CD14-positive monocyte (primary cell): ENCODE data around the gene NCAM1. TPM values are rescaled to one million over a fixed set of nuclear protein-coding genes. Genes with fewer than 3 reads are reported as not detected.

Source experiments
- DNase-seq, 3 donors: peaks; one replicate each; pipeline ENCODE4 v3.0.0-alpha.2; 2011 to 2022
- H2AFZ ChIP-seq: 2 replicates; pipeline ENCODE4 v1.6.0; 2012; ENCODE audit warnings: mild to moderate bottlenecking, low read depth, low read length, inconsistent platforms; ENCODE audit not compliant: insufficient read depth, poor library complexity, severe bottlenecking
- H3K27ac ChIP-seq, 2 donors: 1 replicate in 1 of 2; 2 replicates in 1 of 2; pipeline ENCODE4 v1.5.1; 2012 to 2013; ENCODE audit warnings: low read length in 2 of 2, control low read depth in 1 of 2, inconsistent platforms in 1 of 2, low read depth in 1 of 2, mild to moderate bottlenecking in 1 of 2
- H3K27me3 ChIP-seq, 2 donors: one replicate each; pipeline versions ENCODE4 v1.6.0 to v1.6.1; 2011 to 2013; ENCODE audit warnings: low read length in 2 of 2; ENCODE audit not compliant: control insufficient read depth in 2 of 2, insufficient read depth in 2 of 2
- H3K36me3 ChIP-seq, 2 donors: replicated peaks in 1 of 2; 1 replicate in 1 of 2; 2 replicates in 1 of 2; pipeline versions ENCODE4 v1.5.1 to v1.6.1; 2012 to 2013; ENCODE audit warnings: low read length in 2 of 2, control low read depth in 1 of 2, inconsistent platforms in 1 of 2, mild to moderate bottlenecking in 1 of 2; ENCODE audit not compliant: insufficient read depth in 2 of 2, control insufficient read depth in 1 of 2
- H3K4me1 ChIP-seq, 2 donors: 1 replicate in 1 of 2; 2 replicates in 1 of 2; pipeline versions ENCODE4 v1.5.1 to v1.6.1; 2012 to 2013; ENCODE audit warnings: low read length in 2 of 2, control low read depth in 1 of 2, inconsistent platforms in 1 of 2, mild to moderate bottlenecking in 1 of 2, moderate library complexity in 1 of 2; ENCODE audit not compliant: insufficient read depth in 2 of 2, control insufficient read depth in 1 of 2
- H3K4me2 ChIP-seq: replicated peaks from 2 replicates; pipeline ENCODE3; 2012; ENCODE audit warnings: low read length, moderate library complexity, mild to moderate bottlenecking; ENCODE audit not compliant: poor library complexity, severe bottlenecking; ENCODE audit errors: extremely low read depth
- H3K4me3 ChIP-seq, 3 experiments: fragments of 200-600 bp in 1 of 3; sonication (generic) in 1 of 3; replicated peaks in 1 of 3; 1 replicate in 2 of 3; 2 replicates in 1 of 3; pipeline ENCODE4 v1.5.1; 2011 to 2013; ENCODE audit warnings: low read length in 3 of 3, mild to moderate bottlenecking in 3 of 3, control low read depth in 2 of 3, low read depth in 2 of 3, inconsistent platforms in 1 of 3, moderate library complexity in 1 of 3
- H3K79me2 ChIP-seq: 2 replicates; pipeline ENCODE4 v1.6.0; 2012; ENCODE audit warnings: mild to moderate bottlenecking, control low read depth, inconsistent platforms, low read length, moderate library complexity; ENCODE audit not compliant: insufficient read depth
- H3K9ac ChIP-seq: 2 replicates; pipeline ENCODE4 v1.6.0; 2017; ENCODE audit warnings: low read length, mild to moderate bottlenecking; ENCODE audit not compliant: insufficient read depth, poor library complexity, severe bottlenecking
- H3K9me3 ChIP-seq, 2 donors: replicated peaks in 1 of 2; 1 replicate in 1 of 2; 2 replicates in 1 of 2; pipeline versions ENCODE4 v1.5.1 to v1.6.1; 2012 to 2013; ENCODE audit warnings: low read length in 2 of 2, control low read depth in 1 of 2; ENCODE audit not compliant: control insufficient read depth in 1 of 2, insufficient read depth in 1 of 2
- H4K20me1 ChIP-seq: 2 replicates; pipeline ENCODE4 v1.6.0; 2012; ENCODE audit warnings: mild to moderate bottlenecking, low read length, control low read depth, moderate library complexity; ENCODE audit not compliant: insufficient read depth
- H3K27ac Mint-ChIP-seq, 7 donors: one replicate each; pipeline ENCODE4 v1.8.0; 2020; ENCODE audit warnings: mild to moderate bottlenecking in 7 of 7, mixed read lengths in 7 of 7, moderate library complexity in 6 of 7, inconsistent platforms in 2 of 7
- H3K27me3 Mint-ChIP-seq, 3 donors: one replicate each; pipeline ENCODE4 v1.8.0; 2021 to 2022; ENCODE audit warnings: low read depth in 3 of 3, mild to moderate bottlenecking in 3 of 3, mixed read lengths in 3 of 3, moderate library complexity in 3 of 3, inconsistent platforms in 1 of 3
- H3K36me3 Mint-ChIP-seq, 2 donors: one replicate each; pipeline ENCODE4 v1.8.0; 2020; ENCODE audit warnings: mixed read lengths in 2 of 2, inconsistent platforms in 1 of 2, mild to moderate bottlenecking in 1 of 2
- H3K4me1 Mint-ChIP-seq: one replicate; pipeline ENCODE4 v1.8.0; 2020; ENCODE audit warnings: mild to moderate bottlenecking, mixed read lengths
- H3K4me3 Mint-ChIP-seq, 2 donors: one replicate each; pipeline ENCODE4 v1.8.0; 2020; ENCODE audit warnings: mild to moderate bottlenecking in 2 of 2, mixed read lengths in 2 of 2, moderate library complexity in 1 of 2
- H3K9me3 Mint-ChIP-seq, 7 donors: one replicate each; pipeline ENCODE4 v1.8.0; 2020 to 2022; ENCODE audit warnings: mixed read lengths in 7 of 7, mild to moderate bottlenecking in 6 of 7, moderate library complexity in 6 of 7, inconsistent platforms in 2 of 7
- WGBS: methylation state at CpG from one replicate; pipeline ENCODE4 v1.1.5; 2013; ENCODE audit warnings: missing lambda C conversion rate; ENCODE audit not compliant: insufficient coverage; 5-methylcytosine and 5-hydroxymethylcytosine counted together
- intact Hi-C, 2 donors: fragments of 100-400 bp; cut with micrococcal nuclease; formaldehyde crosslinking; loops; one replicate each; pipeline versions ENCODE4 v1.15.0 to v1.15.1; 2023
- polyA plus RNA-seq, 3 donors: library from polyadenylated mRNA; depleted of rRNA in 1 of 3; unstranded in 2 of 3; stranded (reverse) in 1 of 3; fragments of 300-500 nt in 2 of 3; fragments of >200 nt in 1 of 3; fragmentation: Illumina TruSeq in 2 of 3; gene quantifications; 1 replicate in 2 of 3; 2 replicates in 1 of 3; pipeline ENCODE4 v1.2.3, GENCODE V29; 2012 to 2021
- TF ChIP-seq, protein P1 (sequence below): fragments of 200-600 bp; IDR thresholded peaks from one replicate; pipeline ENCODE4 v1.8.0; 2022; ENCODE audit warnings: antibody characterized with exemption, mild to moderate bottlenecking

The NCAM1 gene
- polyA plus RNA-seq, 3 donors = 0.65 to 0.69 TPM; not detected in 1

- no peaks in the 10 kb centered on the region for H3K4me1 ChIP-seq
- H3K4me3 ChIP-seq = no peak overlapping the region
- no peaks in the 10 kb centered on the region for H3K9me3 ChIP-seq
- no peaks in the 10 kb centered on the region for H3K36me3 ChIP-seq
- H4K20me1 ChIP-seq = no peaks in the 10 kb centered on the region
- no peaks in the 10 kb centered on the region for H3K36me3 Mint-ChIP-seq
- no peak overlapping the region for H2AFZ ChIP-seq
- no peaks in the 10 kb centered on the region for H3K9me3 Mint-ChIP-seq
- no peak overlapping the region for H3K4me2 ChIP-seq
- no peak for DNase-seq
- H3K27ac Mint-ChIP-seq = no peak overlapping the region
- TF ChIP-seq, protein P1, sequence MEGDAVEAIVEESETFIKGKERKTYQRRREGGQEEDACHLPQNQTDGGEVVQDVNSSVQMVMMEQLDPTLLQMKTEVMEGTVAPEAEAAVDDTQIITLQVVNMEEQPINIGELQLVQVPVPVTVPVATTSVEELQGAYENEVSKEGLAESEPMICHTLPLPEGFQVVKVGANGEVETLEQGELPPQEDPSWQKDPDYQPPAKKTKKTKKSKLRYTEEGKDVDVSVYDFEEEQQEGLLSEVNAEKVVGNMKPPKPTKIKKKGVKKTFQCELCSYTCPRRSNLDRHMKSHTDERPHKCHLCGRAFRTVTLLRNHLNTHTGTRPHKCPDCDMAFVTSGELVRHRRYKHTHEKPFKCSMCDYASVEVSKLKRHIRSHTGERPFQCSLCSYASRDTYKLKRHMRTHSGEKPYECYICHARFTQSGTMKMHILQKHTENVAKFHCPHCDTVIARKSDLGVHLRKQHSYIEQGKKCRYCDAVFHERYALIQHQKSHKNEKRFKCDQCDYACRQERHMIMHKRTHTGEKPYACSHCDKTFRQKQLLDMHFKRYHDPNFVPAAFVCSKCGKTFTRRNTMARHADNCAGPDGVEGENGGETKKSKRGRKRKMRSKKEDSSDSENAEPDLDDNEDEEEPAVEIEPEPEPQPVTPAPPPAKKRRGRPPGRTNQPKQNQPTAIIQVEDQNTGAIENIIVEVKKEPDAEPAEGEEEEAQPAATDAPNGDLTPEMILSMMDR = no peak
- H3K4me3 Mint-ChIP-seq = no peak overlapping the region
- H3K27ac ChIP-seq = no peak overlapping the region
- peaks cover 1% of the 10 kb centered on the region for H3K4me1 Mint-ChIP-seq
- peaks cover 3 to 8% (median 7%) of the 10 kb centered on the region in 3 donors for H3K27me3 Mint-ChIP-seq
- intact Hi-C loops = loop anchor here in 1 of 2 donors (10.0 kb wide), 1 partner anchor 486 kb away; no protein-coding TSS in a partner anchor
- H3K79me2 ChIP-seq = no peaks in the 10 kb centered on the region
- H3K27me3 ChIP-seq = no peaks in the 10 kb centered on the region
- 100% methylated on average over 1 of the region's 2 CpGs for WGBS
- no peak overlapping the region for H3K9ac ChIP-seq
Measured at GRCh38 chr11:113308601-113309000, 347.4 kb downstream of the NCAM1 start.

DNA sequence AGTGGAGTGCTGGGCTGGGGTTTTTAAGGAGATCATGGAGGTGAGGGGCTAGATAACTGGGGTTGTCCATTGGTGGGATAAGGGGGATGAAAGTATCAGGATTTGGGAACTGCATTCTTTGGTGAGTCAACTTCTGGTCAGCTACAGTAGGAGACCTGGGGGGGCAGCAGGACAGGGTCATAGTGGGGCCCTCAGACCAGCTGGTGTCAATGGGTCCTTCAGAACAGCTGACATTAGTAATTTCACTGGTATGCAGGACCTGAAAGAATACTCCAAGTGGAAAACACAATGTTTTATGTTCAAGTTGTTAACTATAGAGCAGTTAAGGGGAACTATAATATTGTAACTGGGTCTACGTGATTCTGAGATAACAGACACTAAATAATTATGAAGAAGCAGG is 350.3 kb downstream of the NCAM1 start:
- H3K4me3 Mint-ChIP-seq = no peak overlapping the region
- WGBS = 83% methylated on average over 1 of the region's 1 CpG

More for the DNA sequence above, 350.3 kb downstream of the NCAM1 start:
- Histone ChIP-seq H3K9ac (no peak overlapping the region), H3K27me3 (no peaks in the 10 kb centered on the region), H2AFZ (no peak overlapping the region), H3K9me3 (no peaks in the 10 kb centered on the region), H3K4me3 (no peak overlapping the region), H3K79me2 (no peaks in the 10 kb centered on the region), H3K4me2 (no peak overlapping the region), H4K20me1 (no peaks in the 10 kb centered on the region), H3K36me3 (no peaks in the 10 kb centered on the region), H3K4me1 (peaks cover 11 to 13% of the 10 kb centered on the region in 2 donors), H3K27ac (no peak overlapping the region)
- H3K27me3 Mint-ChIP-seq = peaks cover 3 to 8% (median 7%) of the 10 kb centered on the region in 3 donors
- intact Hi-C loops = loop anchor here (5.0 to 10.0 kb wide), 5 partner anchors 461 to 1547 kb away; partner anchors contain the start of genes ZW10 (in 2 of the 2), CLDN25 (in 1 of the 2), PPP2R1B (in 1 of the 2) and USP28 (in 1 of the 2)
- no peak for DNase-seq
- H3K36me3 Mint-ChIP-seq = no peaks in the 10 kb centered on the region
- H3K4me1 Mint-ChIP-seq = peaks cover 11% of the 10 kb centered on the region
- H3K9me3 Mint-ChIP-seq = no peaks in the 10 kb centered on the region
- H3K27ac Mint-ChIP-seq = no peak overlapping the region
- TF ChIP-seq, protein P1 = no peak
